GM12878 (cell line): ENCODE measurements around the gene FOXK1. TPM values are rescaled to one million over a fixed set of nuclear protein-coding genes. Genes with fewer than 3 reads are reported as not detected.

Source experiments
- ATAC-seq: fragments of 200-7000 bp; cut with Tn5 transposase; 3 replicates; pipeline ENCODE4 v1.9.1; 2020; ENCODE audit warnings: mild to moderate bottlenecking, moderate library complexity
- BruUV-seq: library from RNA; stranded (reverse); fragments of 400-500 nt; replicated peaks from 2 replicates; lab custom pipeline; 2021; lab: Mats Ljungman, UMichigan
- CTCF ChIA-PET: fragments of 300-600 bp; sonication (Branson Sonifier 250); formaldehyde crosslinking; extraction: SDS; loops from one replicate; lab custom pipeline; 2021; ENCODE audit warnings: inconsistent platforms; lab: Yijun Ruan, JAX
- POLR2A ChIA-PET: fragments of 350-600 bp; formaldehyde crosslinking; extraction: SDS; loops from one replicate; lab custom pipeline; 2021; ENCODE audit warnings: inconsistent platforms; lab: Charles Lee
- RAD21 ChIA-PET: fragments of 300-600 bp; sonication (Branson Sonifier 250); formaldehyde crosslinking; loops from one replicate; lab custom pipeline; 2023; ENCODE audit warnings: antibody characterized with exemption; ENCODE audit not compliant: unreplicated experiment; lab: Charles Lee
- SMC1A ChIA-PET: fragments of 300-600 bp; sonication (Branson Sonifier 250); formaldehyde crosslinking; loops from one replicate; lab custom pipeline; 2023; ENCODE audit not compliant: unreplicated experiment, uncharacterized antibody; lab: Charles Lee
- DNase-seq: peaks from one replicate; pipeline ENCODE4 v3.0.0-alpha.2; 2011; ENCODE audit warnings: low read depth, low spot score
- FAIRE-seq: peaks from 3 replicates; lab custom pipeline; 2011; peaks lifted over from hg19 to GRCh38; lab: Jason Lieb, UNC
- H2AFZ ChIP-seq: 2 replicates; pipeline ENCODE4 v1.6.0; 2011; ENCODE audit warnings: low read depth, low read length, control low read depth; ENCODE audit not compliant: control insufficient read depth
- H3K27ac ChIP-seq: 2 replicates; pipeline ENCODE4 v1.5.1; 2011; ENCODE audit warnings: control low read depth; ENCODE audit not compliant: control insufficient read depth, insufficient read depth
- H3K27me3 ChIP-seq, 2 experiments: replicated peaks in 1 of 2; 2 replicates each; pipeline versions ENCODE4 v1.6.0 to v1.6.1; 2011; ENCODE audit warnings: low read length in 1 of 2; ENCODE audit not compliant: control insufficient read depth in 2 of 2, insufficient read depth in 2 of 2
- H3K36me3 ChIP-seq, 2 experiments: 2 replicates each; pipeline ENCODE4 v1.5.1; 2011; ENCODE audit warnings: low read length in 1 of 2; ENCODE audit not compliant: control insufficient read depth in 2 of 2, insufficient read depth in 2 of 2
- H3K4me1 ChIP-seq: 2 replicates; pipeline ENCODE4 v1.6.1; 2011; ENCODE audit warnings: mild to moderate bottlenecking, low read length, moderate library complexity, mixed read lengths; ENCODE audit not compliant: control insufficient read depth, insufficient read depth
- H3K4me2 ChIP-seq: 2 replicates; pipeline ENCODE4 v1.6.0; 2011; ENCODE audit warnings: control low read depth; ENCODE audit not compliant: control insufficient read depth, insufficient read depth
- H3K4me3 ChIP-seq: fragments of 200-600 bp; sonication (generic); 2 replicates; pipeline ENCODE4 v1.5.1; 2016
- H3K79me2 ChIP-seq: 2 replicates; pipeline ENCODE4 v1.6.0; 2011; ENCODE audit warnings: low read length; ENCODE audit not compliant: control insufficient read depth, insufficient read depth
- H3K9ac ChIP-seq: 2 replicates; pipeline ENCODE4 v1.8.0; 2011; ENCODE audit warnings: low read length, control low read depth, mixed read lengths; ENCODE audit not compliant: control insufficient read depth, insufficient read depth
- H3K9me3 ChIP-seq: replicated peaks from 3 replicates; pipeline ENCODE4 v1.5.1; 2011; ENCODE audit warnings: mild to moderate bottlenecking, low read length; ENCODE audit not compliant: control insufficient read depth, insufficient read depth
- H4K20me1 ChIP-seq: 2 replicates; pipeline ENCODE4 v1.6.0; 2011; ENCODE audit not compliant: control insufficient read depth, insufficient read depth
- E4F1 ChIP-seq: fragments of 450-650 bp; IDR thresholded peaks from 2 replicates; pipeline ENCODE4 v1.6.1; 2018; ENCODE audit warnings: borderline replicate concordance, mild to moderate bottlenecking; ENCODE audit not compliant: partially characterized antibody
- HDAC2 ChIP-seq: fragments of 200-600 bp; sonication (generic); IDR thresholded peaks from 2 replicates; pipeline ENCODE4 v1.6.1; 2017
- JUNB ChIP-seq: IDR thresholded peaks from 2 replicates; pipeline ENCODE4 v1.6.1; 2016; ENCODE audit warnings: antibody characterized with exemption, mild to moderate bottlenecking
- JUND ChIP-seq: IDR thresholded peaks from 2 replicates; pipeline ENCODE4 v1.6.1; 2012; ENCODE audit warnings: low read depth, mild to moderate bottlenecking, low read length, improper control_type of control experiment, moderate library complexity
- KDM1A ChIP-seq: fragments of 200-600 bp; sonication (generic); IDR thresholded peaks from 2 replicates; pipeline ENCODE4 v1.6.1; 2016; ENCODE audit warnings: borderline replicate concordance
- MYC ChIP-seq: IDR thresholded peaks from 2 replicates; pipeline ENCODE4 v1.6.1; 2011; ENCODE audit warnings: mild to moderate bottlenecking, low read length, moderate library complexity, inconsistent platforms; ENCODE audit not compliant: insufficient read depth, insufficient replicate concordance, insufficient read length, severe bottlenecking
- NR2C1 ChIP-seq: fragments of 450-650 bp; IDR thresholded peaks from 2 replicates; pipeline ENCODE4 v1.6.1; 2017; ENCODE audit warnings: antibody characterized with exemption, mild to moderate bottlenecking, moderate library complexity
- POLR2A ChIP-seq: IDR thresholded peaks from 2 replicates; pipeline ENCODE4 v1.6.1; 2011; ENCODE audit warnings: low read depth, mild to moderate bottlenecking, low read length
- POLR2AphosphoS2 ChIP-seq: IDR thresholded peaks from 2 replicates; pipeline ENCODE4 v1.6.1; 2011; ENCODE audit warnings: low read depth, mild to moderate bottlenecking, low read length, improper control_type of control experiment, moderate library complexity
- RBBP5 ChIP-seq: fragments of 200-600 bp; sonication (generic); conservative IDR thresholded peaks from 2 replicates; pipeline ENCODE4 v1.6.1; 2016
- RCOR1 ChIP-seq: conservative IDR thresholded peaks from 2 replicates; pipeline ENCODE4 v1.6.1; 2012; ENCODE audit warnings: low read depth, low read length, improper control_type of control experiment
- RFX5 ChIP-seq: IDR thresholded peaks from 2 replicates; pipeline ENCODE4 v1.6.1; 2011; ENCODE audit warnings: low read depth, low read length, improper control_type of control experiment
- SMARCA5 ChIP-seq: fragments of 450-650 bp; IDR thresholded peaks from 2 replicates; pipeline ENCODE4 v1.6.1; 2017; ENCODE audit warnings: mild to moderate bottlenecking
- ZZZ3 ChIP-seq: IDR thresholded peaks from 2 replicates; pipeline ENCODE4 v1.6.1; 2011; ENCODE audit warnings: low read depth; ENCODE audit not compliant: control insufficient read depth, insufficient read length
- WGBS: methylation state at CpG from one replicate; pipeline ENCODE4 v1.1.6; 2016; ENCODE audit warnings: low lambda C conversion rate; ENCODE audit not compliant: insufficient replicate concordance, insufficient coverage; ENCODE audit errors: missing lambda C conversion rate; 5-methylcytosine and 5-hydroxymethylcytosine counted together
- in situ Hi-C: fragments of 300-500 bp; cut with MboI; formaldehyde crosslinking; loops from 9 replicates; pipeline ENCODE4 v1.14.3; 2018; ENCODE audit warnings: mixed read lengths
- intact Hi-C: fragments of 100-400 bp; cut with micrococcal nuclease; formaldehyde crosslinking; loops from one replicate; pipeline ENCODE4 v1.14.2; 2022; ENCODE audit not compliant: unreplicated experiment
- polyA plus RNA-seq, 11 experiments: library from polyadenylated mRNA; depleted of rRNA in 4 of 11; unstranded in 6 of 11; stranded (reverse) in 5 of 11; fragments of >200 nt; fragmentation: Nextera tagmentation in 4 of 11; fragmentation: Illumina TruSeq in 1 of 11; extraction: Ambion mirVana in 4 of 11; extraction: Trizol in 1 of 11; gene quantifications; 1 replicate in 1 of 11; 2 replicates in 10 of 11; pipeline versions ENCODE4 v1.2.1 to v1.2.3, GENCODE V29; 2011 to 2016; ENCODE audit warnings: inconsistent platforms in 2 of 11, missing spikeins in 2 of 11, low read depth in 1 of 11
- total RNA-seq, 4 experiments: library from RNA; depleted of rRNA in 3 of 4; stranded (reverse); fragments of >200 nt in 3 of 4; fragmentation: Illumina TruSeq in 1 of 4; extraction: Trizol in 1 of 4; gene quantifications; 2 replicates each; pipeline versions ENCODE4 v1.2.1 to v1.2.3, GENCODE V29; 2013 to 2021
- TF ChIP-seq, protein P1 (sequence below): fragments of 450-650 bp; IDR thresholded peaks from 2 replicates; pipeline ENCODE4 v1.6.1; 2016; ENCODE audit warnings: mild to moderate bottlenecking
- TF ChIP-seq, protein P2 (sequence below): fragments of 450-650 bp; IDR thresholded peaks from 2 replicates; pipeline ENCODE4 v1.6.1; 2017; ENCODE audit warnings: mild to moderate bottlenecking
- TF ChIP-seq, protein P3 (sequence below): IDR thresholded peaks from 2 replicates; pipeline ENCODE4 v1.6.1; 2011; ENCODE audit warnings: low read depth, low read length, improper control_type of control experiment, borderline replicate concordance
- TF ChIP-seq, protein P4 (sequence below): IDR thresholded peaks from 2 replicates; pipeline ENCODE4 v1.6.1; 2012; ENCODE audit warnings: low read length, inconsistent platforms

FOXK1 gene
- total and polyA plus RNA-seq, 10 of the 15 experiments (the other 5 are each of a cell fraction or from before 2014, with no cell fraction given) = 0.24 to 31.8 (median 4.5) TPM

- BruUV-seq = no TSS peak
- intact Hi-C loops (no loop called here), in situ Hi-C loops (no loop called here)
- H3K9me3 ChIP-seq = no peaks in the 10 kb centered on the region
- H3K79me2 ChIP-seq = no peaks in the 10 kb centered on the region; the same call in none of the 2 replicates
- ChIA-PET POLR2A (no interaction called here), SMC1A (no interaction called here), CTCF (no interaction called here), RAD21 (no interaction called here)
- H4K20me1 ChIP-seq = no peaks in the 10 kb centered on the region
- peaks cover 3% of the 10 kb centered on the region in 2 experiments; a peak in 3 of 4 replicates for H3K36me3 ChIP-seq
- ATAC-seq (no peak), FAIRE-seq (no peak), DNase-seq (no peak)
- no peaks in the 10 kb centered on the region for H3K4me1 ChIP-seq
- TF ChIP-seq KDM1A = no peak
- TF ChIP-seq, protein P1, sequence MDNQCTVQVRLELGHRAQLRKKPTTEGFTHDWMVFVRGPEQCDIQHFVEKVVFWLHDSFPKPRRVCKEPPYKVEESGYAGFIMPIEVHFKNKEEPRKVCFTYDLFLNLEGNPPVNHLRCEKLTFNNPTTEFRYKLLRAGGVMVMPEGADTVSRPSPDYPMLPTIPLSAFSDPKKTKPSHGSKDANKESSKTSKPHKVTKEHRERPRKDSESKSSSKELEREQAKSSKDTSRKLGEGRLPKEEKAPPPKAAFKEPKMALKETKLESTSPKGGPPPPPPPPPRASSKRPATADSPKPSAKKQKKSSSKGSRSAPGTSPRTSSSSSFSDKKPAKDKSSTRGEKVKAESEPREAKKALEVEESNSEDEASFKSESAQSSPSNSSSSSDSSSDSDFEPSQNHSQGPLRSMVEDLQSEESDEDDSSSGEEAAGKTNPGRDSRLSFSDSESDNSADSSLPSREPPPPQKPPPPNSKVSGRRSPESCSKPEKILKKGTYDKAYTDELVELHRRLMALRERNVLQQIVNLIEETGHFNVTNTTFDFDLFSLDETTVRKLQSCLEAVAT = no peak
- TF ChIP-seq ZZZ3 = no peak
- no peak for TF ChIP-seq RFX5
- TF ChIP-seq NR2C1 = no peak
- TF ChIP-seq HDAC2 = no peak
- TF ChIP-seq, protein P2, sequence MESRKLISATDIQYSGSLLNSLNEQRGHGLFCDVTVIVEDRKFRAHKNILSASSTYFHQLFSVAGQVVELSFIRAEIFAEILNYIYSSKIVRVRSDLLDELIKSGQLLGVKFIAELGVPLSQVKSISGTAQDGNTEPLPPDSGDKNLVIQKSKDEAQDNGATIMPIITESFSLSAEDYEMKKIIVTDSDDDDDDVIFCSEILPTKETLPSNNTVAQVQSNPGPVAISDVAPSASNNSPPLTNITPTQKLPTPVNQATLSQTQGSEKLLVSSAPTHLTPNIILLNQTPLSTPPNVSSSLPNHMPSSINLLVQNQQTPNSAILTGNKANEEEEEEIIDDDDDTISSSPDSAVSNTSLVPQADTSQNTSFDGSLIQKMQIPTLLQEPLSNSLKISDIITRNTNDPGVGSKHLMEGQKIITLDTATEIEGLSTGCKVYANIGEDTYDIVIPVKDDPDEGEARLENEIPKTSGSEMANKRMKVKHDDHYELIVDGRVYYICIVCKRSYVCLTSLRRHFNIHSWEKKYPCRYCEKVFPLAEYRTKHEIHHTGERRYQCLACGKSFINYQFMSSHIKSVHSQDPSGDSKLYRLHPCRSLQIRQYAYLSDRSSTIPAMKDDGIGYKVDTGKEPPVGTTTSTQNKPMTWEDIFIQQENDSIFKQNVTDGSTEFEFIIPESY = no peak
- TF ChIP-seq SMARCA5 = no peak
- no peak for TF ChIP-seq MYC
- no peak for TF ChIP-seq JUNB
- TF ChIP-seq POLR2A = no peak
- no peak for TF ChIP-seq POLR2AphosphoS2
- TF ChIP-seq E4F1 = no peak
- no peak for TF ChIP-seq RCOR1
- TF ChIP-seq, protein P3, sequence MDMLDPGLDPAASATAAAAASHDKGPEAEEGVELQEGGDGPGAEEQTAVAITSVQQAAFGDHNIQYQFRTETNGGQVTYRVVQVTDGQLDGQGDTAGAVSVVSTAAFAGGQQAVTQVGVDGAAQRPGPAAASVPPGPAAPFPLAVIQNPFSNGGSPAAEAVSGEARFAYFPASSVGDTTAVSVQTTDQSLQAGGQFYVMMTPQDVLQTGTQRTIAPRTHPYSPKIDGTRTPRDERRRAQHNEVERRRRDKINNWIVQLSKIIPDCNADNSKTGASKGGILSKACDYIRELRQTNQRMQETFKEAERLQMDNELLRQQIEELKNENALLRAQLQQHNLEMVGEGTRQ = no peak
- TF ChIP-seq, protein P4, sequence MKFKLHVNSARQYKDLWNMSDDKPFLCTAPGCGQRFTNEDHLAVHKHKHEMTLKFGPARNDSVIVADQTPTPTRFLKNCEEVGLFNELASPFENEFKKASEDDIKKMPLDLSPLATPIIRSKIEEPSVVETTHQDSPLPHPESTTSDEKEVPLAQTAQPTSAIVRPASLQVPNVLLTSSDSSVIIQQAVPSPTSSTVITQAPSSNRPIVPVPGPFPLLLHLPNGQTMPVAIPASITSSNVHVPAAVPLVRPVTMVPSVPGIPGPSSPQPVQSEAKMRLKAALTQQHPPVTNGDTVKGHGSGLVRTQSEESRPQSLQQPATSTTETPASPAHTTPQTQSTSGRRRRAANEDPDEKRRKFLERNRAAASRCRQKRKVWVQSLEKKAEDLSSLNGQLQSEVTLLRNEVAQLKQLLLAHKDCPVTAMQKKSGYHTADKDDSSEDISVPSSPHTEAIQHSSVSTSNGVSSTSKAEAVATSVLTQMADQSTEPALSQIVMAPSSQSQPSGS = no peak
- no peak for TF ChIP-seq RBBP5
- no peak for TF ChIP-seq JUND
- H3K4me2 ChIP-seq = no peak overlapping the region
- no peak overlapping the region for H3K9ac ChIP-seq
- H3K27ac ChIP-seq = no peak overlapping the region
- 97% methylated on average over 16 of the region's 16 CpGs for WGBS
- no peak overlapping the region for H2AFZ ChIP-seq
- no peak overlapping the region for H3K4me3 ChIP-seq
- no peaks in the 10 kb centered on the region for H3K27me3 ChIP-seq
Observed at GRCh38 chr7:4731803-4732202, 49.7 kb downstream of the FOXK1 start.
